K562 (cell line): ENCODE data around the gene SCGB1A1. TPM values are rescaled to one million over a fixed set of nuclear protein-coding genes. Genes with fewer than 3 reads are reported as not detected.

Experiments
- C11orf30 ChIP-seq: fragments of 450-650 bp; IDR thresholded peaks from 2 replicates; pipeline ENCODE4 v1.6.1; 2016; ENCODE audit warnings: low read depth, mild to moderate bottlenecking
- CBX1 ChIP-seq: sonication (generic); IDR thresholded peaks from 2 replicates; pipeline ENCODE4 v1.6.1; 2016; ENCODE audit warnings: antibody characterized with exemption, low read depth, mild to moderate bottlenecking
- EP300 ChIP-seq: IDR thresholded peaks from 2 replicates; pipeline ENCODE4 v1.6.1; 2012; ENCODE audit warnings: low read length, improper control_type of control experiment
- HDAC2 ChIP-seq: fragments of 450-650 bp; IDR thresholded peaks from 2 replicates; pipeline ENCODE4 v1.6.1; 2016; ENCODE audit warnings: mild to moderate bottlenecking
- L3MBTL2 ChIP-seq: fragments of 450-650 bp; IDR thresholded peaks from 2 replicates; pipeline ENCODE4 v1.6.1; 2016; ENCODE audit warnings: mild to moderate bottlenecking, moderate library complexity
- MEIS2 ChIP-seq: fragments of 450-650 bp; IDR thresholded peaks from 2 replicates; pipeline ENCODE4 v1.6.1; 2014; ENCODE audit warnings: mild to moderate bottlenecking; ENCODE audit not compliant: partially characterized antibody
- SMAD4 ChIP-seq: fragments of 250-450 bp; sonication (Bioruptor Pico); conservative IDR thresholded peaks from 2 replicates; pipeline ENCODE4 v1.8.0; 2021; ENCODE audit warnings: inconsistent platforms, mild to moderate bottlenecking, moderate library complexity
- TBP ChIP-seq: optimal IDR thresholded peaks from 2 replicates; pipeline ENCODE3; 2011; ENCODE audit warnings: low read depth, low read length, improper control_type of control experiment
- YY1 ChIP-seq, 3 experiments: IDR thresholded peaks; 2 replicates each; pipeline ENCODE4 v1.6.1; 2011; ENCODE audit warnings: low read length in 2 of 3, mild to moderate bottlenecking in 2 of 3, moderate library complexity in 2 of 3, borderline replicate concordance in 1 of 3, control low read depth in 1 of 3, low read depth in 1 of 3; ENCODE audit not compliant: insufficient read depth in 3 of 3, insufficient replicate concordance in 2 of 3, control insufficient read depth in 1 of 3, insufficient read length in 1 of 3; ENCODE audit errors: extremely low read depth in 1 of 3
- ZNF316 ChIP-seq: fragments of 450-650 bp; IDR thresholded peaks from 2 replicates; pipeline ENCODE4 v1.6.1; 2016
- polyA plus RNA-seq, 8 experiments: library from polyadenylated mRNA; depleted of rRNA in 4 of 8; stranded (reverse) in 5 of 8; unstranded in 3 of 8; fragments of >200 nt; fragmentation: Nextera tagmentation in 2 of 8; fragmentation: Illumina TruSeq in 1 of 8; extraction: Ambion mirVana in 2 of 8; extraction: Trizol in 1 of 8; gene quantifications; 2 replicates each; pipeline versions ENCODE4 v1.2.1 to v1.2.3, GENCODE V29; 2011 to 2014; ENCODE audit warnings: inconsistent platforms in 1 of 8, missing spikeins in 1 of 8
- total RNA-seq, 7 experiments: library from RNA; depleted of rRNA in 6 of 7; stranded (reverse); fragments of >200 nt in 6 of 7; fragmentation: Illumina TruSeq in 2 of 7; extraction: Trizol in 2 of 7; gene quantifications; 2 replicates each; pipeline versions ENCODE4 v1.2.1 to v1.2.3, GENCODE V29; 2011 to 2021; ENCODE audit warnings: low replicate concordance in 1 of 7
- TF ChIP-seq, protein P1 (sequence below): sonication (generic); formaldehyde crosslinking; IDR thresholded peaks from 2 replicates; pipeline ENCODE4 v1.8.1; 2023; ENCODE audit warnings: missing genetic modification reagents, mild to moderate bottlenecking, borderline replicate concordance
- TF ChIP-seq, protein P2 (sequence below): fragments of 200-800 bp; sonication (Bioruptor generic); IDR thresholded peaks from 2 replicates; pipeline ENCODE4 v1.6.1; 2017; ENCODE audit warnings: missing genetic modification characterization, missing compliant biosample characterization
- TF ChIP-seq, protein P3 (sequence below): fragments of 200-800 bp; sonication (Bioruptor generic); IDR thresholded peaks from 2 replicates; pipeline ENCODE4 v1.6.1; 2016; ENCODE audit warnings: missing genetic modification characterization, missing compliant biosample characterization
- TF ChIP-seq, protein P4 (sequence below): sonication (generic); IDR thresholded peaks from 2 replicates; pipeline ENCODE4 v1.6.1; 2016

SCGB1A1 gene
- total and polyA plus RNA-seq, 9 of the 15 experiments (the other 6 are each of a cell fraction or from before 2014, with no cell fraction given) = 0.55 TPM; not detected in 8

DNA sequence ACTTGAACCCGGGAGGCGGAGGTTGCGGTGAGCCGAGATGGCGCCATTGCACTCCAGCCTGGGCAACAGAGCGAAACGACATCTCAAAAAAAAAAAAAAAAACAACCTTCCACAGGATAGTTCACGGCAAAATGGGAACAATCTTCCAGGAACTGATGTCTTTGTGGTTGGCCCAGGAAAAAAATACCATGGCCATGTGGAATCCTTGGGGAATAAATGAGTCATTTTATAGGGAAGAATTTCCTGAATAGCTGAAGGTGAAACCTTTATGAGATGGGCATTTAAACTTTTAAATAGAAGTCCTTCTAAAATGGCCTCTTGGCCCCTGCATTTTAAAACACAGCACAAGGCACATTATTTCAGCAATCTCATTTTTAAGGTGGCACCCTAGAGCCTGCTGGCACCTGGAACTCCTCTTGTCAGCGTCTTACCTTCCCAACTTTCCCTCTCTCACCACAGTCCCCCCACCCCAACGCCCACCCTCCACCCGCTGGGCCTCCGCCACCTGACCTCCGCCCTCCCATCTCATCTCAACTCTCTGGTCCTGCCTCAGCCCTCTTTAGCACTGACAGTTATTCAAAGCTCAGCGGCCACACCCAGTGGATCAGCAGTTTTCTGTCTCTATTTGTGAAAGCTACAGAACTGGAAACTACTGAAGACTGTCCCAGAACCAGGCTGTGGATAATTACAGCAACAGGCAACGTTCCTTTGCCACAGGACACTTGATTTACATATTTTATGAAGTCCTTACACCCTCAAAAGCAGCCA, 43.1 kb downstream of the SCGB1A1 start (continued):
- TF ChIP-seq, protein P1, sequence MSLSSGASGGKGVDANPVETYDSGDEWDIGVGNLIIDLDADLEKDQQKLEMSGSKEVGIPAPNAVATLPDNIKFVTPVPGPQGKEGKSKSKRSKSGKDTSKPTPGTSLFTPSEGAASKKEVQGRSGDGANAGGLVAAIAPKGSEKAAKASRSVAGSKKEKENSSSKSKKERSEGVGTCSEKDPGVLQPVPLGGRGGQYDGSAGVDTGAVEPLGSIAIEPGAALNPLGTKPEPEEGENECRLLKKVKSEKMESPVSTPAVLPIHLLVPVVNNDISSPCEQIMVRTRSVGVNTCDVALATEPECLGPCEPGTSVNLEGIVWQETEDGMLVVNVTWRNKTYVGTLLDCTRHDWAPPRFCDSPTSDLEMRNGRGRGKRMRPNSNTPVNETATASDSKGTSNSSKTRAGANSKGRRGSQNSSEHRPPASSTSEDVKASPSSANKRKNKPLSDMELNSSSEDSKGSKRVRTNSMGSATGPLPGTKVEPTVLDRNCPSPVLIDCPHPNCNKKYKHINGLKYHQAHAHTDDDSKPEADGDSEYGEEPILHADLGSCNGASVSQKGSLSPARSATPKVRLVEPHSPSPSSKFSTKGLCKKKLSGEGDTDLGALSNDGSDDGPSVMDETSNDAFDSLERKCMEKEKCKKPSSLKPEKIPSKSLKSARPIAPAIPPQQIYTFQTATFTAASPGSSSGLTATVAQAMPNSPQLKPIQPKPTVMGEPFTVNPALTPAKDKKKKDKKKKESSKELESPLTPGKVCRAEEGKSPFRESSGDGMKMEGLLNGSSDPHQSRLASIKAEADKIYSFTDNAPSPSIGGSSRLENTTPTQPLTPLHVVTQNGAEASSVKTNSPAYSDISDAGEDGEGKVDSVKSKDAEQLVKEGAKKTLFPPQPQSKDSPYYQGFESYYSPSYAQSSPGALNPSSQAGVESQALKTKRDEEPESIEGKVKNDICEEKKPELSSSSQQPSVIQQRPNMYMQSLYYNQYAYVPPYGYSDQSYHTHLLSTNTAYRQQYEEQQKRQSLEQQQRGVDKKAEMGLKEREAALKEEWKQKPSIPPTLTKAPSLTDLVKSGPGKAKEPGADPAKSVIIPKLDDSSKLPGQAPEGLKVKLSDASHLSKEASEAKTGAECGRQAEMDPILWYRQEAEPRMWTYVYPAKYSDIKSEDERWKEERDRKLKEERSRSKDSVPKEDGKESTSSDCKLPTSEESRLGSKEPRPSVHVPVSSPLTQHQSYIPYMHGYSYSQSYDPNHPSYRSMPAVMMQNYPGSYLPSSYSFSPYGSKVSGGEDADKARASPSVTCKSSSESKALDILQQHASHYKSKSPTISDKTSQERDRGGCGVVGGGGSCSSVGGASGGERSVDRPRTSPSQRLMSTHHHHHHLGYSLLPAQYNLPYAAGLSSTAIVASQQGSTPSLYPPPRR (CRISPR knock-in tag) = no peak
- TF ChIP-seq L3MBTL2 (0 out of 2 replicates have a peak, but pooled peaks have one; percentile 2), TBP (peak; percentile 59), SMAD4 (peak; percentile 19; the same call in 1 of the 2 replicates), C11orf30 (peak; percentile 73), ZNF316 (peak; percentile 68; the same call in 1 of the 2 replicates), CBX1 (no peak), EP300 (peak; percentile 64; the same call in 1 of the 2 replicates), YY1 (IDR thresholded peaks at IDR 0.05; ENCODE audit: borderline replicate concordance in 1 of 3, control insufficient read depth in 1 of 3, extremely low read depth in 1 of 3, insufficient read depth in 3 of 3, insufficient read length in 1 of 3, insufficient replicate concordance in 2 of 3, low read depth in 1 of 3, low read length in 2 of 3) (peak in 1 of 3 experiments; percentile 54), HDAC2 (no peak), MEIS2 (peak; percentile 56)
- TF ChIP-seq, protein P2, sequence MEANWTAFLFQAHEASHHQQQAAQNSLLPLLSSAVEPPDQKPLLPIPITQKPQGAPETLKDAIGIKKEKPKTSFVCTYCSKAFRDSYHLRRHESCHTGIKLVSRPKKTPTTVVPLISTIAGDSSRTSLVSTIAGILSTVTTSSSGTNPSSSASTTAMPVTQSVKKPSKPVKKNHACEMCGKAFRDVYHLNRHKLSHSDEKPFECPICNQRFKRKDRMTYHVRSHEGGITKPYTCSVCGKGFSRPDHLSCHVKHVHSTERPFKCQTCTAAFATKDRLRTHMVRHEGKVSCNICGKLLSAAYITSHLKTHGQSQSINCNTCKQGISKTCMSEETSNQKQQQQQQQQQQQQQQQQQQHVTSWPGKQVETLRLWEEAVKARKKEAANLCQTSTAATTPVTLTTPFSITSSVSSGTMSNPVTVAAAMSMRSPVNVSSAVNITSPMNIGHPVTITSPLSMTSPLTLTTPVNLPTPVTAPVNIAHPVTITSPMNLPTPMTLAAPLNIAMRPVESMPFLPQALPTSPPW (CRISPR knock-in tag) = peak; percentile 54
- TF ChIP-seq, protein P3, sequence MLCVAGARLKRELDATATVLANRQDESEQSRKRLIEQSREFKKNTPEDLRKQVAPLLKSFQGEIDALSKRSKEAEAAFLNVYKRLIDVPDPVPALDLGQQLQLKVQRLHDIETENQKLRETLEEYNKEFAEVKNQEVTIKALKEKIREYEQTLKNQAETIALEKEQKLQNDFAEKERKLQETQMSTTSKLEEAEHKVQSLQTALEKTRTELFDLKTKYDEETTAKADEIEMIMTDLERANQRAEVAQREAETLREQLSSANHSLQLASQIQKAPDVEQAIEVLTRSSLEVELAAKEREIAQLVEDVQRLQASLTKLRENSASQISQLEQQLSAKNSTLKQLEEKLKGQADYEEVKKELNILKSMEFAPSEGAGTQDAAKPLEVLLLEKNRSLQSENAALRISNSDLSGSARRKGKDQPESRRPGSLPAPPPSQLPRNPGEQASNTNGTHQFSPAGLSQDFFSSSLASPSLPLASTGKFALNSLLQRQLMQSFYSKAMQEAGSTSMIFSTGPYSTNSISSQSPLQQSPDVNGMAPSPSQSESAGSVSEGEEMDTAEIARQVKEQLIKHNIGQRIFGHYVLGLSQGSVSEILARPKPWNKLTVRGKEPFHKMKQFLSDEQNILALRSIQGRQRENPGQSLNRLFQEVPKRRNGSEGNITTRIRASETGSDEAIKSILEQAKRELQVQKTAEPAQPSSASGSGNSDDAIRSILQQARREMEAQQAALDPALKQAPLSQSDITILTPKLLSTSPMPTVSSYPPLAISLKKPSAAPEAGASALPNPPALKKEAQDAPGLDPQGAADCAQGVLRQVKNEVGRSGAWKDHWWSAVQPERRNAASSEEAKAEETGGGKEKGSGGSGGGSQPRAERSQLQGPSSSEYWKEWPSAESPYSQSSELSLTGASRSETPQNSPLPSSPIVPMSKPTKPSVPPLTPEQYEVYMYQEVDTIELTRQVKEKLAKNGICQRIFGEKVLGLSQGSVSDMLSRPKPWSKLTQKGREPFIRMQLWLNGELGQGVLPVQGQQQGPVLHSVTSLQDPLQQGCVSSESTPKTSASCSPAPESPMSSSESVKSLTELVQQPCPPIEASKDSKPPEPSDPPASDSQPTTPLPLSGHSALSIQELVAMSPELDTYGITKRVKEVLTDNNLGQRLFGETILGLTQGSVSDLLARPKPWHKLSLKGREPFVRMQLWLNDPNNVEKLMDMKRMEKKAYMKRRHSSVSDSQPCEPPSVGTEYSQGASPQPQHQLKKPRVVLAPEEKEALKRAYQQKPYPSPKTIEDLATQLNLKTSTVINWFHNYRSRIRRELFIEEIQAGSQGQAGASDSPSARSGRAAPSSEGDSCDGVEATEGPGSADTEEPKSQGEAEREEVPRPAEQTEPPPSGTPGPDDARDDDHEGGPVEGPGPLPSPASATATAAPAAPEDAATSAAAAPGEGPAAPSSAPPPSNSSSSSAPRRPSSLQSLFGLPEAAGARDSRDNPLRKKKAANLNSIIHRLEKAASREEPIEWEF = no peak
- TF ChIP-seq, protein P4, sequence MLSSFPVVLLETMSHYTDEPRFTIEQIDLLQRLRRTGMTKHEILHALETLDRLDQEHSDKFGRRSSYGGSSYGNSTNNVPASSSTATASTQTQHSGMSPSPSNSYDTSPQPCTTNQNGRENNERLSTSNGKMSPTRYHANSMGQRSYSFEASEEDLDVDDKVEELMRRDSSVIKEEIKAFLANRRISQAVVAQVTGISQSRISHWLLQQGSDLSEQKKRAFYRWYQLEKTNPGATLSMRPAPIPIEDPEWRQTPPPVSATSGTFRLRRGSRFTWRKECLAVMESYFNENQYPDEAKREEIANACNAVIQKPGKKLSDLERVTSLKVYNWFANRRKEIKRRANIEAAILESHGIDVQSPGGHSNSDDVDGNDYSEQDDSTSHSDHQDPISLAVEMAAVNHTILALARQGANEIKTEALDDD = peak; percentile 34; the same call in 1 of the 2 replicates
